ENCODE results near the gene SPAG9.

SPAG9 gene

DNA sequence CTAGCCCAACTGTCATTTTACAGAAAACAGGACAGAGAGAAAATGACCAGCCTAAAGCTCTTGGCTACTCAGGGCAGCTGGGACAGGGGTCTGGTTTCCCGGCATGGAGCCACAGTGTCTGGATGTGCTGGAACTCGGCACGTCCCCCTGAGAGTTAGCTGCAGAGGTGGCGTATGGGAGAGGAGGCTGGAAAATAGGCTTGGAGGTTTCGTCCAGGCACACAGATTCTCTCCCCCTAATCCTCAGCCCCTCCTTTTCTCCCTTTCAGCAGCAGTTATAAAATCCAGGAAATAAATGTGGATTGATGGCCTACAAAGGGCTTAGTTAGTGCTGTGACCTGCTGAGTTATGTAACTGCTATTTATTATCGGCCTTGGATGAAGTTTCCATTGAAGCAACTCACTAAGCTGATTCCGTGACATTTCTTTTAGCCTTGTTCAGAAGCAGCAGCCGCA lies 165.0 kb downstream of the SPAG9 start:
- DNase-seq (ENCODE audit: low read depth in 1 of 2, low spot score in 1 of 2) = no peak

GRCh38 chr17:50955160-50955559 lies 165.5 kb downstream of the SPAG9 start:
- no peak for DNase-seq (ENCODE audit: low read depth in 1 of 2, low spot score in 1 of 2)

DNA sequence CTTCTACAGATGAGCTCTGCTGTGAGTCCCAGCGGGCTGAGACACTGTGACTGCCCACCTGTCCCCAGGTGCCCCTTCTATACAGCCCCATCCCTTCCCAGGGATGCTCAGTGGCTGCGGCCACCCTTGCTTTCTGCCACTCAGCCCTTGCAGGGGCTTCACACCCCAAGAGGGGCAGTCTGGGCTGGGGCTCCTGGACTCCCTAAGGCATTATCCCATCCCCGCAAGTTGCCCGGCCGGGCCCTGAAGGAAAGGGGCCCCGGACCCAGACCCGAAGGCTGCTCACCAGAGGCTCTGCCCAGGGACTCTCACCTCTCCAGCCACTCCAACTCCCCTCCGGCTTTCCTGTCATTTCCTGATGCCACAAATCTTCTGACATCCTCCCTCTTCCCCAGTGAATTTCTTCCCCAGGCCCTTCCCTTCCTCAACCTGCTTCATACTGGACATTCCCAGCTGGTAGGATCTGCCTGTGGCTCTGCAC lies 166.0 kb downstream of the SPAG9 start:
- DNase-seq (ENCODE audit: low read depth in 1 of 2, low spot score in 1 of 2) = no peak

GRCh38 chr17:50953831-50954601 lies 166.7 kb downstream of the SPAG9 start:
- DNase-seq (ENCODE audit: low read depth in 1 of 2, low spot score in 1 of 2) = no peak

GRCh38 chr17:50953518-50953830 lies 167.2 kb downstream of the SPAG9 start:
- DNase-seq (ENCODE audit: low read depth in 1 of 2, low spot score in 1 of 2) = no peak

DNA sequence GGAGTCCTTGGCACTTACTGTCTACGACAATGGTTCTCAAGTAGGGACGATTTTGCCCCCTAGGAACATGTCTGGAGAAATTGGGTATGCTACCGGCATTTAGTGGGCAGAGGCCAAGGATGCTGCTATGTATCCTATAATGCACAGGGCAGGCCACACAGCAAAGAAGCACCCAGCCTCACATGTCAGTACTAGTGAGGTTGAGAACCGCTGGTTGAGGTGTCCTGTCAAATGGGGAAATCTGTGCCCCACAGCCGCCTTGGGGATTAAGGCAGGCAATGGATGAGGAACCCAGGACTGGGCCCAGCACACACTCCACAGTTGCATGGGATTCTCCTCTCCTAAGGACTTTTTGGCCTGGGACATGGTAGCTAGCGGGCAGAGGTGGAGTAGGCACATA lies 167.8 kb downstream of the SPAG9 start:
- DNase-seq (ENCODE audit: low read depth in 1 of 2, low spot score in 1 of 2) = no peak

DNA sequence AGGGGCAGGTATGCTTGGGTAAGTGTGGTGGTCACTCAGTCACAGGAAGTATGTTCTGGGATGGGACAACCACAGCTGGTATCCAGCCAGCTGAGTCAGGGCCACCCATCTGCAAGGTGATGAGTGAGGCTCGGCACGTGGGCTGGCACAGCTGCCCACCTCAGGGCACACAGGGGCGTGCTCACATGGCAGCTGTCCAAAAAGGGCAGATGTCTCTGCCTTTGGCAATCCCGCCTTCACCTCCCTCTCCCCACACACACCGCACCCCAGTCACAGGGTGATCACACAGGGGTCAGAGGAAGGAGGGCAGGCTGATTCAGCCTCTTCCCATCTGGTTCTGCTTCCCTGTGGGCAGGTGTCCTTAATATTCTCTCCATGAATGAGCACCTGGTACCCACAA lies 168.7 kb downstream of the SPAG9 start:
- no peak for DNase-seq (ENCODE audit: low read depth in 1 of 2, low spot score in 1 of 2)

DNA sequence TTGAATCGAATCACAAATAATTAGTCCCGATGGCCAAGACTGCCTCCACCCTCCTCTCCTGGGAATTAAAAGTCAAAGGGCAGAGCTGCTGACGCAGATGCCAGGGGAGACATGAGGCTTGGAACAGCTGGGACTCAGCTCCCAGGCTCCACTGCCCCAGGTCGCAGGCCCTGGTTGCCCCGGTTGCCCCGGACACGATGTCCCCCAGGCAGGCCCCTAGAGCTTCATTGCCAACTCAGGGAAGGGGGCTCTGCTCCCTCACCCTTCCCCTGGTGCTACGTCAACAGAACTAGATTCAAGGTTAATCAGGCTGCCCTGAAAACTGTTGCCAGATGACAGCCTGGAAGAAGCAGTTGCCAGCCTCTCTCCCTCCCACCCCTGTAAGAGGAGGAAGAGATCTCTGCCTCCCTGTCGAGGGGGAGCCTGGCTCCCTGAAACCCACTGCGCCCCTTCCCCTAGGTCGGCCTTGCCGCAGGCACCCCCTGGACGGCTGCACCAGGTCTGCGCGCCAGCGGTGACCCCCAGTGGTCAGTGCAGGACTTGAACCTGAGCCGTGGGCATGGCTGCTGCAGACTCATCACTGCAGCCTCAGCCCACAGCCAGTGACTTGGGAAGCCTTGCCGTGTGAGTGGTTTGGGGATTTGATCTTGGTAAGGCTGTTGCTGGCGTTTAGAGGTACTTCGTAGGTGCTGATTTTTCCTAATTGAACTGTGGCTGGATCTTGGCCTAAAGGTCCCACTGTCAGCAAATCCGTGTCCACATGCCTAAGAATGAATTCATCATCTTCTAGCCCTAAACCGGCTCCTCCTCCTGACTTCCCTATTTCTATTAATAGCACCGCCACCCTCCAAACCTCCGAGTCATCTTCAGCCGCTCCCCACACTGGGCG lies 170.4 kb downstream of the SPAG9 start:
- DNase-seq (ENCODE audit: low read depth in 1 of 2, low spot score in 1 of 2) = peak in 1 of 2 donors; percentile 31

DNA sequence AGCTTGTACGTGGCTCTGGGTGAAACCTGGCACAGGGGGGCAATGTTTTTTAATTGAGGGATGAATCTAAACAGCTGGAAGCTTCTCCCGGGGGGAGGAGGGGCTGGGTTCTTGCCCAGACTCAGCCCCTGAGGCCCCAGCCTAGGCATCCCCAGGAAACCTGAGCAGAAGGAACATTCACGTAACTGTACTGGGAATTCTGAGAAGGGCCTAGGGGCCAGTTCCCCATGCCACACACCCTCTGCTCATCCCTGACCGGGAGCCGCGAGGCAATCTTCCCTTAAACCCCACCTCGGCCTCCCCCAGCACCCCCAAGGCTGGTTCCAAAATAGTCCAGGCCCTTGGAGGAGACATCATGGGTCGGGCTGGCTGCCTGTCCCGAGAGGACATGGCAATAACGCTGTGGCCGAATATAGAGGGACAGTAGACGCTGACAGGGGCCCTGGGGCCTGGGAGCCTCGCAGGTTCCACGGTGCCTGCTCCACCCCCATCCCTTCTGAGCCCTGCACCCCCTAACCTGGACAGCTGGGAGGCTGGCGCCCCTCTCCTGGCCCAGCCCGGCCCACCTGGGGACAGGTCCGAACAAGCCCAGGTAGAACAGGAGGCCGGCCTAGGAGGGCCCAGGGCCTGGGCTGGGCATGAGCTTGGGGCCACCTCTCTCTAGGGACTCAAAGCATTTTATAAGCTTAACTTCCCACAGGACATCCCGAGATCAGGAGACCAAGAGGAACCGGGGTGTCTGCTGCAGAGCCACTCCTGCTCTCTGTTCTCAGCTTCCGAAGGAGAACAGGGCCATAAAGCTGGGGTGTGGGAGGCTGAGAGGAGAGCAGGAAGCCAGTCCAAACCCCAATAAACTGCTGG lies 171.3 kb downstream of the SPAG9 start:
- no peak for DNase-seq (ENCODE audit: low read depth in 1 of 2, low spot score in 1 of 2)

DNA sequence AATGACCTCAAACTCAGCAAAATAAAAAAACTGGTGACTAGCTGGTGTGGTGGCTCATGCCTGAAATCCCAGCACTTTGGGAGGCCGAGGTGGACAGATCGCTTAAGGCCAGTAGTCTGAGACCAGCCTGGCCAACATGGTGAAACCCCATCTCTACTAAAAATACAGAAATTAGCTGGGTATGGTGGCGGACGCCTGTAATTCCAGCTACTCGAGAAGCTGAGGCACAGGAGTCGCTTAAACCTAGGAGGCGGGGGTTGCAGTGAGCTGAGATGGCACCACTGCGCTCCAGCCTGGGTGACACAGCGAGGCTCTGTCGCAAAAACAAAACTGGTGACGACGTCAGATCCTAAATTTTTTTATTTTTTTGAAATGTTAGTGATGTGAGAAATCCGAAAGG lies 172.0 kb downstream of the SPAG9 start:
- DNase-seq (ENCODE audit: low read depth in 1 of 2, low spot score in 1 of 2) = no peak

GRCh38 chr17:50947782-50948543 lies 172.7 kb downstream of the SPAG9 start:
- no peak for DNase-seq (ENCODE audit: low read depth in 1 of 2, low spot score in 1 of 2)

GRCh38 chr17:50946891-50947781 lies 173.5 kb downstream of the SPAG9 start:
- DNase-seq (ENCODE audit: low read depth in 1 of 2, low spot score in 1 of 2) = no peak

GRCh38 chr17:50946223-50946890 lies 174.3 kb downstream of the SPAG9 start:
- no peak for DNase-seq (ENCODE audit: low read depth in 1 of 2, low spot score in 1 of 2)

GRCh38 chr17:50945779-50946222 lies 174.9 kb downstream of the SPAG9 start:
- DNase-seq (ENCODE audit: low read depth in 1 of 2, low spot score in 1 of 2) = no peak

GRCh38 chr17:50944902-50945720 lies 175.6 kb downstream of the SPAG9 start:
- DNase-seq (ENCODE audit: low read depth in 1 of 2, low spot score in 1 of 2) = no peak

- DNase-seq (ENCODE audit: low read depth in 1 of 2, low spot score in 1 of 2) = peak; percentile 62 to 73
These were observed 176.4 kb downstream of the SPAG9 start for GRCh38 chr17:50944054-50944901.

DNA sequence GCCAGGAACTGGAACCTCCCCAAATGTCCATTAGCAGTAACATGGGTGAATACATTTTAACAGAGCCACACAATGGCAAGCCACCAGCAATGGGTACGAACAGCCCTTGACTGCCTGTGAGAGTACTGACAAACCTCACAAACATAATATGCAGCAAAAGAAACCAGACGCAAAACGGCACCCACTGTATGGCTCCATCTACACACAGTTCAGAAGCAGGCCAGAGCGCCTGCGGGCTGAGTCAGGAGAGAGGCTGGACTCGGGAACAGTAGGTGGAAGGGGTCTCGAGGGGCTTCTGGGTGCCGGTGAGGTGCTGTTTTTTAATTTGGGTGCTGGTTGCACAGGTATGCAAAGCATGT lies 177.1 kb downstream of the SPAG9 start:
- DNase-seq (ENCODE audit: low read depth in 1 of 2, low spot score in 1 of 2) = no peak

Data from activated T-helper 1 cell treated with anti-CD3 and anti-CD28 coated beads, Interleukin-2, amount 50 U/mL, for 16 hours (primary cell).